RWPE2 (cell line): Measurements from ENCODE around the gene NF1.

Experiments
- ATAC-seq: fragments of 200-7000 bp; cut with Tn5 transposase; 3 replicates; pipeline ENCODE4 v1.9.1; 2021; ENCODE audit warnings: low read depth
- DNase-seq: peaks from one replicate; pipeline ENCODE4 v3.0.0-alpha.2; 2020; ENCODE audit warnings: low spot score
- H3K27ac ChIP-seq: fragments of 450-650 bp; 2 replicates; pipeline ENCODE4 v1.5.1; 2017; ENCODE audit warnings: mild to moderate bottlenecking; ENCODE audit not compliant: poor library complexity, severe bottlenecking
- H3K27me3 ChIP-seq: fragments of 250-450 bp; sonication (Bioruptor Pico); 2 replicates; pipeline ENCODE4 v1.5.1; 2021; ENCODE audit warnings: mild to moderate bottlenecking, moderate library complexity; ENCODE audit not compliant: insufficient read depth, poor library complexity, severe bottlenecking
- H3K36me3 ChIP-seq: fragments of 250-450 bp; sonication (Bioruptor Pico); 2 replicates; pipeline ENCODE4 v1.5.1; 2020; ENCODE audit warnings: low read depth, mild to moderate bottlenecking, moderate library complexity
- H3K4me1 ChIP-seq: fragments of 250-450 bp; sonication (Bioruptor Pico); 2 replicates; pipeline ENCODE4 v1.5.1; 2021; ENCODE audit warnings: mild to moderate bottlenecking, moderate library complexity; ENCODE audit not compliant: insufficient read depth, poor library complexity, severe bottlenecking
- H3K4me3 ChIP-seq: fragments of 250-450 bp; sonication (Bioruptor Pico); 2 replicates; pipeline ENCODE4 v1.5.1; 2021; ENCODE audit warnings: mild to moderate bottlenecking, moderate library complexity; ENCODE audit not compliant: severe bottlenecking
- H3K9me3 ChIP-seq: fragments of 250-450 bp; sonication (Bioruptor Pico); 2 replicates; pipeline ENCODE4 v1.5.1; 2021; ENCODE audit warnings: mild to moderate bottlenecking, moderate library complexity; ENCODE audit not compliant: severe bottlenecking
- CTCF ChIP-seq: fragments of 450-650 bp; IDR thresholded peaks from one replicate; pipeline ENCODE4 v1.5.1; 2017; ENCODE audit warnings: mild to moderate bottlenecking, moderate library complexity; ENCODE audit not compliant: poor library complexity, severe bottlenecking

NF1 gene

GRCh38 chr17:31058976-31059375 lies 35.8 kb upstream of the NF1 start:
- Histone ChIP-seq H3K27me3 (no peaks in the 10 kb centered on the region), H3K9me3 (no peaks in the 10 kb centered on the region), H3K4me1 (no peaks in the 10 kb centered on the region), H3K4me3 (no peak overlapping the region), H3K27ac (no peak overlapping the region), H3K36me3 (no peaks in the 10 kb centered on the region)
- no peak for TF ChIP-seq CTCF
- DNase-seq: no peak
- ATAC-seq: no peak

DNA sequence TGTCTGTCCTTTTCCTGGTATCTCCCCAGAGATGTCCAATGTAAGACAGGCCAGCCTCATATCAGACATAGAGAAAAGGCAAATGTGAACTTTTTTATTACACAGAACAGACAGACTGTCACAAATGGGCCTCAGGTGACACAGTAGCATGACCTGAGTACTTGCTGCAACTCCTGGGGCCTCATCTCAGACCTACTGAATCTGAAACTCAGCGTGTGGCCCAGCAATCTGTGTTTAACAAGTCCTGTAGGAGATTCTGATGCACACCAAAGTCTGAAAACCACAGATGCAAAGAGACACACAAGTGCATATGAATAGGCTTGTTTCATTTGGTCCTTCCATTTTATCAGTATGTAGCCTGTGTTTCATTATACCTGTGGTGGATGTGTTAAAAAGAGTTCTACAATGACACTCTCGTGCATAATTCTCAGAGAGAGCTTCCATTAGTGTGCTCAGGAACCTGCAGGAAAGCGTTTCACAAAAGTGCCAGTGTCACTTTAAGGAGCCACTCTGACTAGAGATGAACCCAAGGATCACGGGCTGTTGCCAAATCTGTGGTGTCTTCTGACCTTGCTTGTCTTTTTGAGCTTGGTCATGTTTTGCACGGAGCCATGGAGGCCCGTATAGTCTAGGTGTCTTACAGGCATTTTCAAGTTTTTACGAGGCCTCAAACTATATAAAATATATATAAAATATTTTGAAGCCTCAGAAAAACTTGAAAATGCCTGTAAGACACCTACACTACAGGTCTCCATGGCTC lies 33.8 kb upstream of the NF1 start:
- Histone ChIP-seq H3K36me3 (no peaks in the 10 kb centered on the region), H3K27ac (no peak overlapping the region), H3K4me3 (no peak overlapping the region), H3K4me1 (no peaks in the 10 kb centered on the region), H3K9me3 (no peaks in the 10 kb centered on the region), H3K27me3 (no peaks in the 10 kb centered on the region)
- DNase-seq: no peak
- TF ChIP-seq CTCF: no peak
- no peak for ATAC-seq

DNA sequence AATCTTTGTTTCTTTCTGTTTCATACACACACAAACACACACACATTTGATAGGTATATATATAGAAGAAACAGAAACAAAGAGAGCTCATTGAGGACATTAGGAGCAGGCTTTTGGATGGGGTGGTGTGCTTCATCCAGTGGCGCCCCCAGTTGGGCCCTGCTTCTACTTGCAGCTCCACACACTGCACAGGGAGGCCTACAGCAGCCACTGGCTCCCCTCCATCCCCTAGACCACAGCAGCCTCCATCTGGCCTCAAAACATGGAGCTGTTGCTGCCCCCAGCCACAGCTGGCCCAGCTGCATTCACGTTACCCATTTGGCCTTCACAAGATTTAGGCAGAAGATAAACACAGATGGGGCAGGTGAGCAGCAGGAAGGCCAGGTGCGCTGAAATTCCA lies 33.1 kb upstream of the NF1 start:
- no peak for TF ChIP-seq CTCF
- ATAC-seq (no peak), DNase-seq (no peak)
- no peak overlapping the region for H3K27ac ChIP-seq
- no peaks in the 10 kb centered on the region for H3K27me3 ChIP-seq
- H3K9me3 ChIP-seq: no peaks in the 10 kb centered on the region
- H3K4me3 ChIP-seq: no peak overlapping the region
- no peaks in the 10 kb centered on the region for H3K36me3 ChIP-seq
- H3K4me1 ChIP-seq: no peaks in the 10 kb centered on the region

DNA sequence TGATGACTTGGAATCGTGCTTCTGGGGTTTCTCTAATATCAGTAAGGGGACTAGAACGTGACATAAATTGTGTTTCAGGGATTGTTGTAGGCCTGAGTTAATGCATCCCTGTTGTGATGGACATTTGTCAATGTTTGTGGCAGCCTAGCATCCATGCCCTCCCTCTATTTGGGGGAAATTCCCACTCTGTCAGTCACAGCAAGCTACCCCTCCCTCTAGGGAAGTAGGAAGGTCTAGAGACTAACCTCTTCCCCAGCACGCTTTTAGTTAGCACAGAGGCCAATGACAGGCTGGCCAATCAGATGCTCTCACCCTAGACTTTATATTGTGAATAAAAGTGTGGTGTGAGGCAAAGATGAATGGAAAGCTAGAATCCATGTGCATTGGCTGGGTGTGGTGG lies 32.4 kb upstream of the NF1 start:
- Histone ChIP-seq H3K27me3 (no peaks in the 10 kb centered on the region), H3K4me1 (peaks cover 1% of the 10 kb centered on the region), H3K27ac (no peak overlapping the region), H3K9me3 (no peaks in the 10 kb centered on the region), H3K4me3 (no peak overlapping the region), H3K36me3 (no peaks in the 10 kb centered on the region)
- ATAC-seq (no peak), DNase-seq (no peak)
- no peak for TF ChIP-seq CTCF

DNA sequence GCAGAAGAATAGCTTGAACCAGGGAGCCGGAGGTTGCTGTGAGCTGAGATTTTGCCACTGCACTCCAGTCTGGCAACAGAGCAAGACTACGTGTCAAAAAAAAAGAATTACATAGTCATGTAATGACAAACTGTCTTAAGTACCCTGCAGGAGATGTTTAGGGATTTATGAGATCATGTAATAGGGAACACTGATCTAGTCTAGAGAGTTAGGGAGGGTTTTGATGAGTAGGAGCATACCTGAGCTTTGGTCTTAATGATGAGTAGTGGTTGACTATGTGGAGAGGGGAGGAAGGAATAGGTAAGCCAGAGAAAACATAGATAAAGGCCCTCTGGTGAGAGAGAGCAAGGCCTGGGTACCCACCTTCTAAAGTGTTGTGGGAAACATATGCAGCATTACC lies 30.1 kb upstream of the NF1 start:
- Histone ChIP-seq H3K36me3 (no peaks in the 10 kb centered on the region), H3K27me3 (no peaks in the 10 kb centered on the region), H3K4me1 (peaks cover 19% of the 10 kb centered on the region), H3K4me3 (no peak overlapping the region), H3K27ac (no peak overlapping the region), H3K9me3 (no peaks in the 10 kb centered on the region)
- DNase-seq: no peak
- TF ChIP-seq CTCF: no peak
- no peak for ATAC-seq
